CD4-positive, alpha-beta T cell treated with Interleukin-2 at 100 ng/mL for 4 hours (primary cell): Measurements from ENCODE around the gene RPS17.
"Not testable (repeated sequence)": the region's sequence is repeated elsewhere in the genome, so short reads cannot be mapped to it uniquely, and the experiment has no call there.

ENCODE experiments used
- DNase-seq: peaks from one replicate; pipeline ENCODE4 v3.0.0-alpha.2; 2020; ENCODE audit warnings: low spot score

The RPS17 gene

GRCh38 chr15:82545478-82545877 is 5.2 kb upstream of the RPS17 start:
- DNase-seq = no peak

- no peak for DNase-seq
These were observed 4.7 kb upstream of the RPS17 start for GRCh38 chr15:82545002-82545401.

- no peak for DNase-seq
These were observed 4.2 kb upstream of the RPS17 start for GRCh38 chr15:82544431-82544830.

GRCh38 chr15:82543160-82543559 is 2.9 kb upstream of the RPS17 start:
- DNase-seq = no peak

- DNase-seq = no peak
These were observed 751 bp upstream of the RPS17 start for GRCh38 chr15:82540984-82541431.

- DNase-seq = no peak
These were observed 584 bp downstream of the RPS17 start for GRCh38 chr15:82539691-82540054.

GRCh38 chr15:82538961-82539690 is 1.1 kb downstream of the RPS17 start:
- no peak for DNase-seq

GRCh38 chr15:82537351-82537908 is 2.8 kb downstream of the RPS17 start:
- no peak for DNase-seq

GRCh38 chr15:82536409-82537350 is 3.6 kb downstream of the RPS17 start:
- no peak for DNase-seq

- no peak for DNase-seq
These were observed 4.5 kb downstream of the RPS17 start for GRCh38 chr15:82535566-82536408.

- DNase-seq = not testable (repeated sequence)
These were observed 5.1 kb downstream of the RPS17 start for GRCh38 chr15:82535151-82535550.

- not testable (repeated sequence) for DNase-seq
These were observed 5.8 kb downstream of the RPS17 start for GRCh38 chr15:82534457-82534861.

- DNase-seq = no peak
These were observed 6.5 kb downstream of the RPS17 start for GRCh38 chr15:82533801-82534200.

- DNase-seq = no peak
These were observed 7.2 kb downstream of the RPS17 start for GRCh38 chr15:82532991-82533481.

GRCh38 chr15:82532383-82532990 is 7.8 kb downstream of the RPS17 start:
- DNase-seq = no peak

GRCh38 chr15:82531496-82532382 is 8.5 kb downstream of the RPS17 start:
- no peak for DNase-seq

GRCh38 chr15:82530606-82531379 is 9.5 kb downstream of the RPS17 start:
- DNase-seq = peak; percentile 76

GRCh38 chr15:82530006-82530405 is 10.3 kb downstream of the RPS17 start:
- DNase-seq = no peak

GRCh38 chr15:82513587-82513986 is 26.7 kb downstream of the RPS17 start:
- DNase-seq = not testable (repeated sequence)
